A204.1 (cell line): ENCODE results near the gene AFAP1L1.
A peak's percentile ranks its signal among the peaks of the same experiment; 100 is the strongest.
"Not testable (repeated sequence)": the region's sequence is repeated elsewhere in the genome, so short reads cannot be mapped to it uniquely, and the experiment has no call there.

ENCODE experiments used
- FAIRE-seq: peaks from 2 replicates; lab custom pipeline; 2012; peaks lifted over from hg19 to GRCh38; lab: Jason Lieb, UNC

AFAP1L1 gene

DNA sequence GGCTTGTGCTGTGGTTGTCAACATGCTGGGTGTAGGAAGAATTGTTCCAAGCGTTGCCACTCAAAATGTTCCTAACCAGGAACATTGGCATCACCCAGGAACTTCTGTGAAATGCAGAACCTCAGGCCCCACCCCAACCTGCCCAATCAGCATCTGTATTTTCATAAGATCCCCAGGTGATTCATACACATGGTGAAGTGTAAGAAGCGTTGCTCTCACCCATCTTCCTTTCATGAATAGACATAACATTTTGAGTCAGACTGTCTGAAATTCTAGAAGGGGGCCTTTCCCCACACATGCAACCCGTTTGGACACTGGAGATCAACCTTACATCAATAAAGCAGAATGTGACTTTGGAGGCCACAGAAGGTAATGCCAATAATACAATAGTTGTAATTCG lies 9.3 kb upstream of the AFAP1L1 start:
- no peak for FAIRE-seq

DNA sequence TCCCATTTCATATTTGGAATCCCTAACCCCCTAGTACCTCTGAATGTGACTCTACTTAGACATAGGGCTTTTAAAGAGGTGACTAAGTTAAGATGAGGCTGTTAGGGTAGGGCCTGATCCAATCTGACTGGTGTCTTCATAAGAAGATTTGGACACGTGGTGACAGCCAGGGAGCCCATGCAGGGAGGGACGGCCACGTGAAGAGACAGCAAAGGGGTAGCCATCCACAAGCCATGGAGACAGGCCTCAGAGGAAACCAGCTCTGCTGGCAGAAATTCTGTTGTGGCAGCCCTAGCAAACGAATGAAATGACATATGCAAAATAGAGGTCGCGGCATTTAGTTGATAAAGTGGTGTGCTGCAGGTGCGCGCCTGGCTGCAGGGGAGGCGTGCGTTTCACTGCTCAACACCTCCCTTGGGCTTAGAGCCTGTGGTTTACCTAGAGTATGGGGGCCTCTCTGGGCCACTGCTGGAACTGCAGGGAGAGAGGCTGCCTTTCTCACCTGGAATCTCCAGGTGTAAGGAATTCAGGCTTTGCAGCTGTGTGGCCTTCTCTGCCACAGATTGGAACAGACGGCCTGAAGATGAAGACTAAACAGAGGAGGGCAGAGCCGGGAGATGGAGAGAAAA lies 7.1 kb upstream of the AFAP1L1 start:
- no peak for FAIRE-seq

DNA sequence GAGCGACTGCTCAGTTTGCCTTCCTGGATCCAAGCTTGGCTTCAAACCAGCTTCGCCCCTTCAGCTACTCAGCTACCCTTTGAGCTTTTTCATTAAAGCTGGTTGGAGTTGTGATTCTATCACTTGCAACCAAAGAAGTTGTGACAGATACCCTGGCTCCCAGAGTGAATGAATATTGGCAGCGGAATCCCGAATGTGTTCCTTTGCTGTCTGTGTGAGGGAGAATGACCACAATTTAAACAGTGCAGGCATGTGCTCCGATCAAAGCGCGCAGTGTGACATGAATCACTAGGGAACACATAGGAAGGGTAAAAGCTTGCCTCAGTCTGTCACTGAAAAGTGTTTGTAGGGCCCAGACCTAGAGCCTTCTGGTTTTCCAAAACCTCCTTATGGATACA lies 6.6 kb upstream of the AFAP1L1 start:
- no peak for FAIRE-seq

DNA sequence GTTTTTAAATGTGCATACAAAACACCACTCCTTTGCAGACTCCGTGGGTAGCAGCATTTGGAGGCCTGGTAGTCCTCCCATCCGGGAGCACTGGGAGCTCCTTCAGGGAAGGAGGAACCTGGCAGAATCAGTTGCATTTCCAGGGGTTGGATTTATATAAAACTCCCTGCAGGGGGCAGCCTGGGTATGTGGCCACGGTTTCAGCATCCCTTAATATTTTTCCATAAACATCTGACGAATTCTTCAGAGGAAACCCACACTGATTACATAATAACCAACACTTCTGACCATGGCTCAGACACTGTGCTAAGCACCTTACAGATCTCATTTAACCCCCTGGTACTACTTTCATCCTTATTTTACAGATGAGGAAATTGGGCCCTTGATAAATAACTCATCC lies 6.1 kb upstream of the AFAP1L1 start:
- no peak for FAIRE-seq

DNA sequence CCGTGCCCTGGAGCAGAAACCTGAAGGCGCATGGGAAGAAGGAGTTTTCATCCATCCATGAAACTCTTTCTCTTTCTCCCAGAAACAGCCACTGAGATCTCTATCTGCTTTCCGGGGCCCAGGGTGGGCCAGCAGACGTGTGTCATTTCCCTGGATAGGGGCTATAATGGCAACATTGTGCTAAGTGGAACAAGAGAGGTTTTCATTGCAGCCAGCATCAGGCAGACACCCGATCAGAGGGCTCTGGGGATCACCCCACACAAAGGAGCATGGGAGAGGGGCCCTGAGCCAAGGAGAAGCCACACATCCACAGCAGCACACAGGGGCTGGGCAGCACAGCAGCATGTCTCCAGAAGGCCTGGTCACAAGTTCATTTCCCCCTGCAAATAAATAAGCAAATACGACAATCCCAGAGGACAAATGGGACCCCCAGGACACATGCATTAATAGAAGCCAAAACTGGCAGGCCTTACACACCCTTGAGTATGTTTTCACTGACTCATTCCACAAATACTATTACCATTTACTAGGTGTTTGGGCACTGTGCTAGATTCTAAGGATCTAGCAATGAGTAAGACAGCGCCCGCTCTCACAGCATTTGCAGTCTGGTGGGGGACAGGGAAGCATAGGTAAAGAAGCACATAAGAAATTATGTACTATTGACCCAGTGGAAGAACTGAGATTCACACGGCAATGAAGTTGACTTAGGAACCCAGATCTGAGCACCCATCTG lies 4.3 kb upstream of the AFAP1L1 start:
- FAIRE-seq: no peak

DNA sequence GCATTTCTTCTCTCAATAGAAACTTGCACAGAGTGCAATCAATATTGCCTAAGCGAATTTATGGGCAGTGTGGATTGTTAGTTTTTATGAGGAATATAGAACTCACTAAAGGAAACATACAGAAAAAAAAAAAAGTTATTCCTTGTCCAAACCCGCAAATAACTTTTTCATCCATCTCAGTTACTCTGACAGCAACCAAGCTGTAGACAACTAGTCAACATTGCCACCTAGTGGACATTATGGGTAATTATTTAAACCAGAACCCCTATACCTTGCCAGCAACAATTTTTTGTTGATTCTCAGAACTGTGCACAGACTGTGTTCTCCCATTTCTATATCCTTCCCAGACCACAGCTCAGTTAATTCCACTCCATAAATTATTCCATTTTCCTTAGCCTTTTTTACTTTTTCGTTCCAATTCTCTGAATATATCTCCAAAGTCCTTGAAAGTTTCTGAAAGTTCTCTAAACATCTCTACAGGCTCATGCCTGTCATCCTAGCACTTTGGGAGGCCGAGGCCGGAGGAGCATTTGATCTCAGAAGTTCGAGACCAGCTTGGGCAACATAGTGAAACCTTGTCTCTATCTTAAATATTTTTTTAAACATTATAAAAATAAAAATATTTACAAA lies 2.6 kb upstream of the AFAP1L1 start:
- FAIRE-seq: peak; percentile 91

DNA sequence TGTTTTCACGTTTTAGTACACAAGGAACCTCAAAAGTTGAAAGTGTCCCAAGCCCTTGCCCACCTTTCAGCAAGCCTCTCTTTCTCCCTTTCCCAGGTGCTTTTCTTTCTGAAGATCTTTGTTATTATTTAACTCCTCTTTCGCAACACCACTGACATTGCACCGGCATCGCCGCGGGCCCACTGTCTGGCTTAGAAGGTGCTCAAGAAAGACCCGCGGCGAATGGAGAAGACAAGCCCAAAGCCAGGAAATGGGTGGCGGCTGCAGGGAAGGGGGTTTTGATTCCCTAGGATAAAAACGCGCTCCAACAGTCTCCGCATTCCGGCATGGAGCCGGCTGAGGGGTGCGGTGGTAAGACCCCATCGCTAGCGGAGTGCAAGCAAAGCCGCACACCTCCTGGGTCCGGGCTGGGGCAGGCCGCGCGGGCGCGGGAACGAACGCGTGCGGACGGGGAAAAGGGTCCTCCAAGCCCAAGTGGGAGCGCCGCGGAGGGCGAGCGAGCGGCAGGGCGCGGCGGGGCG lies 404 bp upstream of the AFAP1L1 start:
- no peak for FAIRE-seq

DNA sequence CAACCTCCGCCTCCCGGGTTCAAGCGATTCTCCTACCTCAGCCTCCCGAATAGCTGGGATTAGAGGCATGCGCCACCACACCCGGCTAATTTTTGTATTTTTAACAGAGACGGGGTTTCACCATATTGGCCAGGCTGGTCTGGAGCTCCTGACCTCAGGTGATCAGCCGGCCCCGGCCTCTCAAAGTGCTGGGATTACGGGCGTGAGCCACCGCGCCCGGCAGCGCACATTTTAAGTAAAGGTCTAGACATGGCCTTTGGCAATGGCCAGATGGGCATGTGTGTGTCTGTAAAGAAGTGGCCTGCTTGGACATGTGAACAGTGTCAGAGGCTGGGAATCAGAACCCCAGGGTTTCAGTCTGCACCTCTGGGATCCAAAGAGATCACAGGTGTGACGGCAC lies 1.1 kb downstream of the AFAP1L1 start:
- not testable (repeated sequence) for FAIRE-seq

DNA sequence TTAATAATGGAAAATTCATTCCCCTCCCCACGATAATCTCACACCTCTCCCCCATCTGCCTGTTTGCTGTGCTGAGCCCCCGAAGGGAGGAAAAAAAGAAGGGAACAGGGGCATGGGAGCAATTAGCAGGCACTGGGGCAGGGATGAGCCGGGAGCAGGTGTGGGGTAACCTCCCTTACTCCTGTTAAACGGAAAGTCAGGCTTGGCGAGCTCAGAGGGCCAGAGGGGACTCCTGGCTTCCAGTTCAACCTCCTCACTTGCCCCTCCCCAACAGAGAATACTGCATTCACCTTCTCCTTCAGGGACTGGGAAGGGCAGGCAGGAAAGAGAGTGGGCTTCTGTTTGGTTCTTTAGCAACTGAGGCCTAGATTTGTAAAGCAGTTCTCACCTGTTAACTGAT lies 1.6 kb downstream of the AFAP1L1 start:
- FAIRE-seq: no peak

DNA sequence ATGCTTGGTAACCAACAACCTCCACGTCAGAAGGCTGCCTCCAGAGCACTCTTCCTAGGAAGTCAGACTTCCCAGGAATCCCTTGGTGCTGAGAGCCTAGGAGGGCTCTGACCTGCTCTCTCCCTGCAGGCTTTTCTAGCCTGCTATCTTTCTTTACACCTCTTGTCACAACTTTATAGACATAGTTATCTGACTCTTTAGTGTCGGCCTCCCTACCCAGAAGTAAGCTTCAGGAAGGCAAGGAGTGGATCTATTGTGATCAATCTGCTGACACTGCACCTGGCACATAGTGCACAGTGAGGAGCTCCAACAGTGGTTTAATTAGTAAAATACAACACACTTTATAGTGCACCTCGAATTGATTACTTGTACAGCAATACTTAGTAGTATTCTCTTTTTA lies 2.3 kb downstream of the AFAP1L1 start:
- no peak for FAIRE-seq

DNA sequence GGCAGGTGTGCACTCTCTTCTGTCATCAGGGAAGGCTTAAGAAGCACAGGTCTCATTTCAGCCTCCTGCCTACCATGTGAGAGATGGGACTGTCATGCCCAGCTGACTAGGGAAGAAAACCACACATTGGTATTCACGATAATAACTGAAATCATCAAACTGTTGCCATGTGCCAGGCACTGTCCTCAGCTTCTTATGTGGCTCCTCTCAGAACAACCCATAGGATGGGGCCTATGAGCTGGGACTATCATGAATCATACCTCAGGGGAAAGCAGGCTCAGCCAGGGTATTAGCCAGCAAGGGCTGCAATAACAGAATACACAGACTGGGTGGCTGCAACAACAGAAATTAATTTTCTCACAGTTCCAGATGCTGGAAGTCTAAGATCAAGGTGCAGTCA lies 3.3 kb downstream of the AFAP1L1 start:
- FAIRE-seq: no peak

DNA sequence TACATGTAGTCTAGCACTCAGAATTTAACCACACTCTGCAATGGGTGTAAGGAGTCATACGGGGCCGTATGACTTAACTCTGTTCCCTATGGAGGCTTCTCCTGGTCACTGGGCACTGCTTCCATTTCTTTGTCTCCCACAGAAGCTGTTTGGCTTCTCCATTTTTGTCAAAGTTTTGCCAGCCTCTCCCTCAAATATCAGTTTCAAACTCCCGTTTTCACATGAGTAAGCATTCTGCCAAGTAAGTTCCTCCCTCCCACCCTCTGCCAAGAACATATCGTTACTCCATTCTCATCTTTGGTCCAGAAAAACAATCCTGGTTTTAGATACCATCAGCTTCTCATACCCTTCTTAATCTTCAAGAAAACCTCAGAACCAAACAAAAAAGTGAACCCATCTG lies 6.1 kb downstream of the AFAP1L1 start:
- FAIRE-seq: no peak

DNA sequence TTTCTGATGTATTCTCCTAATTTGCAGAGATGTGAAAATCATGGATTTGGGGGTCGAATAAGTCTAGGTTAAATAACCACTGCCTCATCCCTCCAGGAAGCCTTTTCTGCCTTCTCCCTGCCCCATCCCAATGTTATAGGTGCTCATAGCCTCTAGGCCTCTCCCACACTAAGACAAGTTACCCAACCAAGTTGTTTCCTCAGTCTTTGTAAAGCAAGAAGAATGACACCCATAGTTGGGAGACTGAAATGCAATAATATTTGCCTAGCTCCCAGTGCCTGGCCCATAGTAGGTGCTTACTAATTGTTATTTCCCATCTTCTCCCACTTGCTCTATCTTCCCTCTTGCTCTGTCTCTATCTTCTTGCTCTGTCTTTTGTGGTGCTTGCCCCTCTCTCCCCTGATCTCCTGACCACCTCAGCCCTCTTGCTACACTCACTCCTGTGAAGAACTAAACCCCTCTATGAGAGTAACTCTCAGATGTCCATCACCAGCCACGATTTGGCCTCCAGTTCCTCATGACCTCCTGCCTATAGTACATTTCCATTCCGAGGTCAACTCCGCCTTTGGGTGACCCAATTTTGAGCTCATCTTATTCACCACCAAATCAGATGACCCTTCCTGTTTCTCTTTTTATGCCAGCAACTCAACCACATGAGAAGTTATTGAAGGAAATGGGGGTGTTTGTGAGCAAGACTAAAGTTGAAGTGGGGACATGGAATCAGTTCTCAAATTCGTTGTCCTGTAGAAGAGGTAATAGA lies 7.0 kb downstream of the AFAP1L1 start:
- no peak for FAIRE-seq

DNA sequence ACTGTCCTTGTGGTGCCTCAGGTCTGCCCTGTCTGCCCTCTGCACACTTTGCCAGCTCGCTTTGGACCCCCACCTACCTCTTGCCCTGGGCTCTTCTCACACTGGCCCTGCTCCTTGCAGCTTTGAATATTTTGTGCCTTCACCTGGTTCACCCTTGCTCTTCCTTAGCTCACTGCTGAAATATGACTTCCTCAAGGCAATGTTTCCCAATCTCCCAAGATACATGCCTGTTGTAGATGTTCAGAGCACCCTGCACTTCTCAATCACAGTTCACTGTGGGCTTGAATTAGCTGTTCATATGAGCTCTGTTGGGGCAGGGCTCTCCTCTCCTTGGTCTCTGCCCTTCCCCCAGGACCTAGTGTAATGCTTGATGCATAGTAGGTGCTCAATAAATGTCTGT lies 8.0 kb downstream of the AFAP1L1 start:
- no peak for FAIRE-seq

DNA sequence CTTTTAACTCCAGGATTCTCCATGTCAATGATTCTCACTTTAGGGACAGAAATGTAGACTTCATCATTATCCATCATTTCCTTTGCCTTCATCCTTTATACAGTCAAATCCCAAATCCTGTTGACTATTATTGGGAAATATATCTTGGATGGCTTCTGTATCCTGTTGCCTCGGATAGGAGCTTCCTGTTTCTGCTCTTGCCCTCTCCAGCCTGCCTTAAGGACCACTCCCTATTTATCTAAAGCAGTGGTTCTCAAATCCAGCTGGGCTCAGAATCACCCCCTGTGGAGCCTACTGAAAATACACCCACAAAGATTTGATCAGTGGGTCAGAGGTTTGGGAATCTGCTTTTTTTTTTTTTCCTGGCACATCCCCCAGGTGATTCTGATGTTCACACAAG lies 8.5 kb downstream of the AFAP1L1 start:
- no peak for FAIRE-seq

DNA sequence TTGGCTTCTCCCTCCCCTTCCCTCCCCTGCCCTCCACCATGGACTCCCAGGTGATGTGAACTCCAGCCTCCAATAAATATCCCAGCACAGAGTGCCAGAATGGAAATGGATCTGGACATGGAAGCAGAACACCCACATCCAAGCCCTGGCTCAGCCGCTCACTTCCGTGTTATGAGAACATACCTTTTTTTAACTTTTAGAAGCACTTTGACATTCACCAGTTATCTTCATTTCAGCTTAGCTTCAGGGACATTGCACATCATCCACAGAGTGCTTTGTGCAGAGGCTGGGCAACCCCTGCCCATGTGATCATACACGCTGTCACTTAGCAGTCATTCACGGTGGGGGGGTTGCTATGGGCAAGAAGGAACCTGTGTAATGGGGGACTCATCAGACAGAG lies 9.1 kb downstream of the AFAP1L1 start:
- FAIRE-seq: no peak

DNA sequence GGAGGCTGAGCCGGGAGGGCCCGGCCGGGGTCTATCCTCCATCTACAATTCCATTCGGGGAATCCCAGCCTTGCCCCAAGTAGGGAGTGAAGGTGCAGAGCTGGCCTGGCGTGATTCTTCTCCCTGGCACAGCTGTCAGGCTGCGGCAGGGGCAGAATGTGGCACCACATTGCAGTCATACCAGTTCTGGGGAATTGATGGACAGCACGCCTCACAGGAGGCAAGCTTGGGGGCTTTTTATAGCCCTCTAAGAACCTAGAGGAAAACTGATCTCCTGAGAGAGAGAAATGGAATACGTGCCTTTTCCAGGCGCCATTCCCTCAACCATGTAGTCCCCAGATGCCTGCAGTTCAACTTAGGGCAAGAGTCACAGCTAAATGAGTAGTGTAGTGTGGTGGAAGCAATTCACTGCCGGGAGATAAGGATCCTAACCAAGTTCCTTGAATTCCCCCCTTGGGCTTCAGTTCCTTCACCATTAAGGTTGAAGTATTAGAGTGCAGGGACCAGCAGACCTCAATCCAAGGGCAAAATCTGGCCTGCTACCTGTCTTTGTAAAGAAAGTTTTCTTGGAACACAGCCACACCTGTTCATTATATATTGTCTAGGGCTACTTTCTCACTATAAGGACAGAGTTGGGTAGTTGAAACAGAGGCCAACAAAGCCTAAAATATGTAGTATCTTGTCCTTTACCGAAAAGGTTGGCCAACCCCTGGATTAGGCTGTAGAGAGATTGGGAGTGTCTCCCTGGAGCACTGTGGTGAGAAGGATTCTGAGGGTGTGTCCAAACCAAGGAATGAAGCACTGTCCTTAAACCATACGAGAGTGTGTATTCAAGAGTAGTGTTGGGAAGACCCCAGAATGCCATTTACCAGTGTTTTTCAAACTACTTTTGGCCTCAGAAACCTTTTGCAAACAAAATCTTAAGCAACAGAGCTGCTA lies 10.6 kb downstream of the AFAP1L1 start:
- no peak for FAIRE-seq

DNA sequence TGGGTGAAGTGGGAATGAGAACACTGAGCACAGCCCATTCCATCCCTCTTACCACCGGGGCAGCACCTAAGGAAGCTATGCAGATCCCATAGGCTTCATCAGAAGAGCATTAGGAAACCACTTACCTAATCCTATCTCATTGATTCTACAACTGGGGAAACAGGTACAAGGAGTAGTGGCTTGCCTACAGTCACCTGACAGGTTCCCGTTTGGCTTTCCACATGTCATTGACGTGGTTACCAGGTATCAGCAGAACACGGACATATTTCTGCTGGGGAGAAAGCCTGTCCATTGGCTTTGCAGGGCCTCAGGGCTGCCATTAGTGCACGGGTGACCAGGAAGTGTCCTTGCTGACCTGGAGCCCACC lies 11.3 kb downstream of the AFAP1L1 start:
- no peak for FAIRE-seq

DNA sequence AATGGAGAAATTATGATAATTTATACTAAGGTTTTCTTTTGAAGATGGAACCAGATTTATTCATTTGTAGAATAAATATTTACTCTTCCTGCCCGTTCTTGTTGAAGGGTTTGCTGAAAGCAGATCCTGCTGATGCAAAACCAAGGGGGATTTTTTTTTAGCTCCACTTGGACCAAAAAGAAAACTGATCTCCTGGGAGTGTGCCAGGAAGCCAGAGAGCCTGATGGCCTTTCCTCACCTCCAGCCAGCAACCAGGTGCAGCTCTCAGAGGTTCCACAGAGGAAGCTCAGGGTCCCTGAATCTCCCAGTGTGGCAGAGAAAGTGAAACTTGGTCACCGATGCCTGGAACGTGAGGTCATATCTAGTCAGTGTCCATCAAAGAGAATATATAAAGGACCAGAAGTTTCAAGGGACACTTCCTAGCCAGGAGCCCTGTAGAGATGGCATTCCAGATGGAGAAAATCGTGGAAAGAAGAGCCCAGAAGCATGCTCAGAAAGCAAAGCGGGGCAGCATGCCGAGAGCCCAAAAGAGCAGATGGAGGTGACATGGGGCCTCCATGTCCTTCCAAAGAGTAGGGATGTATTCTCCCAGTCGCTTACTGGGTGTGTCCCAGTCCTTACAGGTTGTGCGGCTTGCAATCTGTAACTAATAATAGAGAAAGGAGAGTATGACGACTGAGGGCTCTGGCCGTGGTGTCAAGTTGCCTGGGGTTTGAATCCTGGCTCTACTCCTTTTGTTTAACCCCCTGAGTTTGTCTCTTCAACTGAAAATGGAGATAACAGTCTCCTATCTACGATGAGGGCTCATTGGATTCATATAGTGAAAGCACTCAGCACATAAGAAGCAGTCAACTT lies 12.2 kb downstream of the AFAP1L1 start:
- no peak for FAIRE-seq

DNA sequence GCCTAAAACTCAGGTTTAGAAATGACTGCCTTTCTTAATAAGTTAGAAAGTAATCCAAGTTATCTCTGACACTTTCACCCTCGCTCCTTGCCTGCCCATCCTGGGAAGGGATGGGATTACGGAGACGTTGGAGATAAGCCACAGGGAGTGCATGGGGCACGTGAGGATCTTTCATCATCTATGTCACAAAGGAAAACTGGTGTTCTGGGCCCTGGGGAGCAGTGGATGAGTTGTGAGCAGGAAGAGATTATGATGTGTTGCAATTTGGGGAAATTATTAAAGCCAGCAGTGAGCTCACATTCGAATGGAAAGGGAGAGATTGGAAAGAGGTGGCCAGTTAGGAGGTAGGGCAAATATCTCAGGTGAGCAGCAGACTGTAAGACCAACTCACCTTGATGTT lies 12.8 kb downstream of the AFAP1L1 start:
- no peak for FAIRE-seq

DNA sequence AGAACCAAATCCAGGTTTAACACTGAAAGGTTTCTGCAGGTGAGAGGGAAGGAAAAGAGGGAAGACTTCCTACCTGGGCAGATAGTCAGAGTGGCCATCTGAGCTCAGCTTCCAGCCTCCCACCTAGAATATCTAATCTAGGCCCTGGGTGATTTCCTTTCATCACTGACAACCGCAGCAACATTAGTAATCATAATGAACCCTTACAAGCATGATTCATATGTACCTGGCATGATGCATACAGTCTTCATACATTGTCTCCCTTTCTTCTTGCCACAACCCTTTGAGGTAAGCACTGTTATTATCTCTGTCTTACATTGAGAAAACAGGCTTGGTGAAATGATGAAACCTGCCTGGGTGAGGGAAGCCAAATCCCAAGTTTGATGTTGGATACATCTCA lies 13.5 kb downstream of the AFAP1L1 start:
- FAIRE-seq: no peak
